Measurements from ENCODE around the gene PDE4B. TPM values are rescaled to one million over a fixed set of nuclear protein-coding genes. Genes with fewer than 3 reads are reported as not detected.

The PDE4B gene
- total RNA-seq, 1 experiment from 2014 or later: 5.5 TPM

GRCh38 chr1:66349242-66349641 lies 556.5 kb downstream of the PDE4B start:
- Histone ChIP-seq H3K4me1 (ENCODE audit: low read length) (peaks cover 65% of the 10 kb centered on the region), H2AFZ (ENCODE audit: low read length) (no peak overlapping the region), H4K20me1 (ENCODE audit: insufficient read depth, low read depth, low read length) (no peaks in the 10 kb centered on the region), H3K27ac (ENCODE audit: low read length) (peak overlapping the region; percentile 82), H3K36me3 (ENCODE audit: insufficient read depth, low read length) (no peaks in the 10 kb centered on the region), H3K9me3 (ENCODE audit: low read length) (no peaks in the 10 kb centered on the region), H3K9me2 (replicated peaks; ENCODE audit: insufficient read depth, low read length) (no peaks in the 10 kb centered on the region), H3K9ac (ENCODE audit: low read length) (no peak overlapping the region), H3K27me3 (ENCODE audit: low read length) (no peaks in the 10 kb centered on the region), H3K4me2 (ENCODE audit: low read depth, low read length, poor library complexity, severe bottlenecking) (peak overlapping the region; percentile 66), H3K79me2 (ENCODE audit: low read length) (no peaks in the 10 kb centered on the region), H3K4me3 (ENCODE audit: low read length) (no peak overlapping the region)
- DNase-seq: no peak

- Histone ChIP-seq H3K9me2 (replicated peaks; ENCODE audit: insufficient read depth, low read length) (no peaks in the 10 kb centered on the region), H3K27ac (ENCODE audit: low read length) (peak overlapping the region; percentile 82), H3K4me1 (ENCODE audit: low read length) (peaks cover 72% of the 10 kb centered on the region), H3K4me3 (ENCODE audit: low read length) (peak overlapping the region; percentile 45), H3K36me3 (ENCODE audit: insufficient read depth, low read length) (no peaks in the 10 kb centered on the region), H3K4me2 (ENCODE audit: low read depth, low read length, poor library complexity, severe bottlenecking) (peak overlapping the region; percentile 66), H2AFZ (ENCODE audit: low read length) (peak overlapping the region; percentile 27; the same call in 1 of the 2 replicates), H4K20me1 (ENCODE audit: insufficient read depth, low read depth, low read length) (no peaks in the 10 kb centered on the region), H3K9me3 (ENCODE audit: low read length) (no peaks in the 10 kb centered on the region), H3K27me3 (ENCODE audit: low read length) (no peaks in the 10 kb centered on the region), H3K9ac (ENCODE audit: low read length) (peak overlapping the region; percentile 52), H3K79me2 (ENCODE audit: low read length) (no peaks in the 10 kb centered on the region)
- DNase-seq: peak; percentile 68
Measured at GRCh38 chr1:66350001-66350547, 557.4 kb downstream of the PDE4B start.

GRCh38 chr1:66351478-66351877 lies 558.8 kb downstream of the PDE4B start:
- H3K9me3 ChIP-seq (ENCODE audit: low read length): no peaks in the 10 kb centered on the region
- peak overlapping the region; percentile 82; the same call in 1 of the 2 replicates for H3K27ac ChIP-seq (ENCODE audit: low read length)
- H3K79me2 ChIP-seq (ENCODE audit: low read length): no peaks in the 10 kb centered on the region
- no peaks in the 10 kb centered on the region for H3K36me3 ChIP-seq (ENCODE audit: insufficient read depth, low read length)
- H3K9ac ChIP-seq (ENCODE audit: low read length): no peak overlapping the region
- no peak for DNase-seq
- no peak overlapping the region for H3K4me3 ChIP-seq (ENCODE audit: low read length)
- H3K4me2 ChIP-seq (ENCODE audit: low read depth, low read length, poor library complexity, severe bottlenecking): peak overlapping the region; percentile 66
- H3K27me3 ChIP-seq (ENCODE audit: low read length): no peaks in the 10 kb centered on the region
- no peaks in the 10 kb centered on the region for H4K20me1 ChIP-seq (ENCODE audit: insufficient read depth, low read depth, low read length)
- H3K9me2 ChIP-seq (replicated peaks; ENCODE audit: insufficient read depth, low read length): no peaks in the 10 kb centered on the region
- peaks cover 82% of the 10 kb centered on the region for H3K4me1 ChIP-seq (ENCODE audit: low read length)
- H2AFZ ChIP-seq (ENCODE audit: low read length): no peak overlapping the region

- Histone ChIP-seq H3K4me3 (ENCODE audit: low read length) (no peak overlapping the region), H4K20me1 (ENCODE audit: insufficient read depth, low read depth, low read length) (no peaks in the 10 kb centered on the region), H3K27ac (ENCODE audit: low read length) (peak overlapping the region; percentile 82; the same call in 1 of the 2 replicates), H2AFZ (ENCODE audit: low read length) (no peak overlapping the region), H3K4me2 (ENCODE audit: low read depth, low read length, poor library complexity, severe bottlenecking) (no peak overlapping the region), H3K79me2 (ENCODE audit: low read length) (no peaks in the 10 kb centered on the region), H3K4me1 (ENCODE audit: low read length) (peaks cover 81% of the 10 kb centered on the region), H3K27me3 (ENCODE audit: low read length) (no peaks in the 10 kb centered on the region), H3K9ac (ENCODE audit: low read length) (no peak overlapping the region), H3K9me2 (replicated peaks; ENCODE audit: insufficient read depth, low read length) (no peaks in the 10 kb centered on the region), H3K9me3 (ENCODE audit: low read length) (no peaks in the 10 kb centered on the region), H3K36me3 (ENCODE audit: insufficient read depth, low read length) (no peaks in the 10 kb centered on the region)
- DNase-seq: no peak
Measured at GRCh38 chr1:66351913-66352312, 559.2 kb downstream of the PDE4B start.

GRCh38 chr1:66352792-66353191 lies 560.1 kb downstream of the PDE4B start:
- H3K4me1 ChIP-seq (ENCODE audit: low read length): peaks cover 72% of the 10 kb centered on the region
- no peaks in the 10 kb centered on the region for H3K9me2 ChIP-seq (replicated peaks; ENCODE audit: insufficient read depth, low read length)
- H4K20me1 ChIP-seq (ENCODE audit: insufficient read depth, low read depth, low read length): no peaks in the 10 kb centered on the region
- H3K79me2 ChIP-seq (ENCODE audit: low read length): no peaks in the 10 kb centered on the region
- H3K9ac ChIP-seq (ENCODE audit: low read length): no peak overlapping the region
- no peaks in the 10 kb centered on the region for H3K27me3 ChIP-seq (ENCODE audit: low read length)
- H3K27ac ChIP-seq (ENCODE audit: low read length): no peak overlapping the region
- no peak for DNase-seq
- H2AFZ ChIP-seq (ENCODE audit: low read length): no peak overlapping the region
- no peaks in the 10 kb centered on the region for H3K9me3 ChIP-seq (ENCODE audit: low read length)
- no peaks in the 10 kb centered on the region; the same call in 1 of the 2 replicates for H3K36me3 ChIP-seq (ENCODE audit: insufficient read depth, low read length)
- H3K4me3 ChIP-seq (ENCODE audit: low read length): no peak overlapping the region
- no peak overlapping the region for H3K4me2 ChIP-seq (ENCODE audit: low read depth, low read length, poor library complexity, severe bottlenecking)

- Histone ChIP-seq H3K4me1 (ENCODE audit: low read length) (peaks cover 68% of the 10 kb centered on the region), H3K27ac (ENCODE audit: low read length) (no peak overlapping the region), H3K4me2 (ENCODE audit: low read depth, low read length, poor library complexity, severe bottlenecking) (no peak overlapping the region)
Measured at GRCh38 chr1:66353257-66353656, 560.6 kb downstream of the PDE4B start.

GRCh38 chr1:66354311-66355201 lies 561.9 kb downstream of the PDE4B start:
- no peaks in the 10 kb centered on the region for H4K20me1 ChIP-seq (ENCODE audit: insufficient read depth, low read depth, low read length)
- peaks cover 67% of the 10 kb centered on the region for H3K4me1 ChIP-seq (ENCODE audit: low read length)
- H3K36me3 ChIP-seq (ENCODE audit: insufficient read depth, low read length): no peaks in the 10 kb centered on the region; the same call in 1 of the 2 replicates
- H3K4me2 ChIP-seq (ENCODE audit: low read depth, low read length, poor library complexity, severe bottlenecking): no peak overlapping the region
- DNase-seq: no peak
- no peaks in the 10 kb centered on the region for H3K79me2 ChIP-seq (ENCODE audit: low read length)
- no peak overlapping the region for H3K4me3 ChIP-seq (ENCODE audit: low read length)
- no peaks in the 10 kb centered on the region for H3K9me2 ChIP-seq (replicated peaks; ENCODE audit: insufficient read depth, low read length)
- H3K9me3 ChIP-seq (ENCODE audit: low read length): no peaks in the 10 kb centered on the region
- H3K9ac ChIP-seq (ENCODE audit: low read length): no peak overlapping the region
- H3K27me3 ChIP-seq (ENCODE audit: low read length): no peaks in the 10 kb centered on the region
- H2AFZ ChIP-seq (ENCODE audit: low read length): no peak overlapping the region
- H3K27ac ChIP-seq (ENCODE audit: low read length): no peak overlapping the region

More at GRCh38 chr1:66353257-66353656, 560.6 kb downstream of the PDE4B start:
- no peaks in the 10 kb centered on the region for H3K9me2 ChIP-seq (replicated peaks; ENCODE audit: insufficient read depth, low read length)
- H3K9me3 ChIP-seq (ENCODE audit: low read length): no peaks in the 10 kb centered on the region
- no peak overlapping the region for H2AFZ ChIP-seq (ENCODE audit: low read length)
- DNase-seq: no peak
- H3K36me3 ChIP-seq (ENCODE audit: insufficient read depth, low read length): no peaks in the 10 kb centered on the region; the same call in 1 of the 2 replicates
- no peaks in the 10 kb centered on the region for H3K27me3 ChIP-seq (ENCODE audit: low read length)
- H3K9ac ChIP-seq (ENCODE audit: low read length): no peak overlapping the region
- H4K20me1 ChIP-seq (ENCODE audit: insufficient read depth, low read depth, low read length): no peaks in the 10 kb centered on the region
- no peaks in the 10 kb centered on the region for H3K79me2 ChIP-seq (ENCODE audit: low read length)
- H3K4me3 ChIP-seq (ENCODE audit: low read length): no peak overlapping the region

GRCh38 chr1:66355756-66356155 lies 563.1 kb downstream of the PDE4B start:
- no peaks in the 10 kb centered on the region for H3K79me2 ChIP-seq (ENCODE audit: low read length)
- H3K4me1 ChIP-seq (ENCODE audit: low read length): peaks cover 66% of the 10 kb centered on the region
- H3K9me2 ChIP-seq (replicated peaks; ENCODE audit: insufficient read depth, low read length): no peaks in the 10 kb centered on the region
- no peak overlapping the region for H3K4me3 ChIP-seq (ENCODE audit: low read length)
- peak; percentile 60 for DNase-seq
- no peaks in the 10 kb centered on the region for H3K9me3 ChIP-seq (ENCODE audit: low read length)
- H3K36me3 ChIP-seq (ENCODE audit: insufficient read depth, low read length): no peaks in the 10 kb centered on the region; the same call in 1 of the 2 replicates
- no peak overlapping the region for H3K9ac ChIP-seq (ENCODE audit: low read length)
- no peaks in the 10 kb centered on the region for H3K27me3 ChIP-seq (ENCODE audit: low read length)
- H3K27ac ChIP-seq (ENCODE audit: low read length): no peak overlapping the region
- no peak overlapping the region for H2AFZ ChIP-seq (ENCODE audit: low read length)
- H4K20me1 ChIP-seq (ENCODE audit: insufficient read depth, low read depth, low read length): no peaks in the 10 kb centered on the region
- no peak overlapping the region for H3K4me2 ChIP-seq (ENCODE audit: low read depth, low read length, poor library complexity, severe bottlenecking)
